ENCODE measurements around the gene ANLN.
"Not testable (repeated sequence)": the region's sequence is repeated elsewhere in the genome, so short reads cannot be mapped to it uniquely, and the experiment has no call there.

ANLN gene

GRCh38 chr7:36372156-36372555, 17.5 kb upstream of the ANLN start:
- no peak for DNase-seq (ENCODE audit: low read depth, low spot score)

DNA sequence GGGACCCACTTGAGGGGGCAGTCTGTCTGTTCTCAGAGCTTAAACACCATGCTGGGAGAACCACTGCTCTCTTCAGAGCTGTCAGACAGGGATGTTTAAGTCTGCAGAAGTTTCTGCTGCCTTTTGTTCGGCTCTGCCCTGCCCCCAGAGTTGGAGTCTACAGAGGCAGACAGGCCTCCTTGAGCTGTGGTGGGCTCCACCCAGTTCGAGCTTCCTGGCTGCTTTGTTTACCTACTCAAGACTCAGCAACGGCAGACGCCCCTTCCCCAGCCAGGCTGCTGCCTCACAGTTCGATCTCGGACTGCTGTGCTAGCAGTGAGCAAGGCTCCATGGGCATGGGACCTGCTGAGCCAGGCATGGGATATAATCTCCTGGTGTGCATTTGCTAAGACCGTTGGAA, 11.1 kb upstream of the ANLN start:
- not testable (repeated sequence) for DNase-seq (ENCODE audit: low read depth, low spot score)

GRCh38 chr7:36379831-36380504, 9.7 kb upstream of the ANLN start:
- DNase-seq (ENCODE audit: low read depth, low spot score): no peak

DNA sequence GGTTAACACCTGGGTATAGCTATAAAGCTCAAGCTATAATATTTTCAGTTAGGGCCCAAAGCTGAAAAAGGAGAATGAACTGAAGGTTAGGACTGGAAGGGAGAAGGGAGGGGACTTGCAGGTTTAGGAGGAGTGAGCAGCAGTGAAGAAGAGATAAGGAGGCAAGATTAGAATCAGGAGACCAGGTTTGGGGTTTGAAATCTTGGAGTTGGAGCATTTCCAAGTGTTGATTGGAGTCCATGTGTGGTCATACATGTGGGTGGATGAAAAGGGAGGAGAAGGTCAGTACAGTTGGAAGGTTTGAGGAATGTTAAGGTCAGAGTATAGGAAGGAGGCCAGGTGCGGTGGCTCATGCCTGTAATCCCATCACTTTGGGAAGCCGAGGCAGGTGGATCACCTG, 8.6 kb upstream of the ANLN start:
- DNase-seq (ENCODE audit: low read depth, low spot score): no peak

DNA sequence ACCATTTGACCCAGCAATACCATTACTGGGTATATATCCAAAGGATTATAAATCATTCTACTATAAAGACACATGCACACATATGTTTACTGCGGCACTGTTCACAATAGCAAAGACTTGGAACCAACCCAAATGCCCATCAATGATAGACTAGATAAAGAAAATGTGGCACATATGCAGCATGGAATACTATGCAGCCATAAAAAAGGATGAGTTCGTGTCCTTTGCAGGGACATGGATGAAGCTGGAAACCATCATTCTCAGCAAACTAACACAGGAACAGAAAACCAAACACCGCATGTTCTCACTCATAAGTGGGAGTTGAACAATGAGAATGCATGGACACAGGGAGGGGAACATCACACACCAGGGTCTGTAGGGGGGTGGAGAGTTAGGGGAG, 6.4 kb upstream of the ANLN start:
- not testable (repeated sequence) for DNase-seq (ENCODE audit: low read depth, low spot score)

GRCh38 chr7:36385646-36386045, 4.0 kb upstream of the ANLN start:
- not testable (repeated sequence) for DNase-seq (ENCODE audit: low read depth, low spot score)

DNA sequence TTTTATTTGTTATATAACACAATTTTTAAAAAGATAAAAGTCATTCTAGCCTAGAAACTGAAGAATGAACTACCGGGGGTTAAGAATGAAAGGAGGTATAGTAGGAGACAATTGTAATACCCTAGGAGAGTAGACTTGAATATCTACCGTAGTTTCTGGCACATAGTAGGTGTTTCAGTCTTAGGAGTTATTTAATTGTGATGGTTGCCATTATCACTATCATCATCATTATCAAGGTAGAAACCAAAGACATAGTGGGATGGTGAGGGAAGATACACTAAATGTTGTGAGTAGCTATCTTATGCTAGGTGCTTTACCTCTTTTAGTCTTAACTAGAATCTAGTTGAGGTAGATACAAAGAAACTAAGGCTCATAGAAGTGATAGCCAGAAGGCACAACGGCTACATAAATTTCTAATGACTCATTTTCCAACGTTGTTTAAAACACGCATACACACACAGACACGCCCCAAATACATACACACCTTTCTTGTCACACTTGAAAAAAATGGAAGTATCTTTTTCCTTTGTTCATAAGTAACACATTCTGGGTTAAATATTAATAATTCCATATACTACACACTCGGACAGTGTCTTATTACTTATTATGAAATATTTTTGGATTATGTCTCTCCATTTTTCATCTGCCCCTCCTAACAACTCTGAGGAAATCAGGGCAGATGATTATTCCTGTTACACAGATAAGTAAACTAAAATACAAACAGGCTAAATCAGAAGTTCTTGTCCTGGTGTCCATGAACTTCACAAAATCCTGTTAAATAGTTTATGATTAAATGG, 2.0 kb upstream of the ANLN start:
- no peak for DNase-seq (ENCODE audit: low read depth, low spot score)

GRCh38 chr7:36388423-36388822, 1.2 kb upstream of the ANLN start:
- no peak for DNase-seq (ENCODE audit: low read depth, low spot score)

- DNase-seq (ENCODE audit: low read depth, low spot score): peak; percentile 55
Observed at GRCh38 chr7:36390199-36391090, 783 bp downstream of the ANLN start.

GRCh38 chr7:36391436-36392198, 2.0 kb downstream of the ANLN start:
- no peak for DNase-seq (ENCODE audit: low read depth, low spot score)

GRCh38 chr7:36393826-36394225, 4.2 kb downstream of the ANLN start:
- no peak for DNase-seq (ENCODE audit: low read depth, low spot score)

DNA sequence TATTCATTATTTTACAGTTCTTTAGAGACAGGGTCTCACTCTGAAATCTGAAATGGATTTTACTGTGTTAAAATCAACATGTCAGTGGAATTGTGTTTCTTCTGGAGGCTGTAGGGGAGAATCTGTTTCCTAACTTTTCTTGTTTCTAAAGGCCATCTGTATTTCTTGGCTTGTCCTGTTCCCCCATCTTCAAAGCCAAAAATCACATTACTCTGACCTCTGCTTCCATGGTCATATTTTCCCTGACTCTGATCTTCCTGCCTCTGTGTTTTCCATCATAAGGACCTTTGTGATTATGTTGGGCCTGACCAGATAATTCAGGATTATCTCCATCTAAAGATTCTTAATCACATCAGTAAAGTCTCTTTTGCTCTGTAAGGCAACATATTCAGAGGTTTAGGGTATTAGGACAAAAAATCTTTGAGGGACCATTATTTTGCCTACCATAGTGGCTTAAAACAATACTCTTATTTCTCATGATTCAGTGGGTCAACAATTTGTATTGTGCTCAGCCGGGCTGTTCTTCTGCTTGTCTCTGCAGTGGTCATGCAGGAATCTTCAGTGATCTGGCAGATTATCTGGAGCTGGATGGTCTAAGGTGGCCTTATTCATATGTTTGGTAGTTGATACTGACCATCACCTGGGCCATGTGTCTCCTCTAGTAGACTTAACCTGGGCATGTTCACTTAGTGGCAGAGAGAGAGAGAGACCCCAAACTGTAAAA, 5.7 kb downstream of the ANLN start:
- DNase-seq (ENCODE audit: low read depth, low spot score): no peak

GRCh38 chr7:36396150-36396549, 6.5 kb downstream of the ANLN start:
- no peak for DNase-seq (ENCODE audit: low read depth, low spot score)

DNA sequence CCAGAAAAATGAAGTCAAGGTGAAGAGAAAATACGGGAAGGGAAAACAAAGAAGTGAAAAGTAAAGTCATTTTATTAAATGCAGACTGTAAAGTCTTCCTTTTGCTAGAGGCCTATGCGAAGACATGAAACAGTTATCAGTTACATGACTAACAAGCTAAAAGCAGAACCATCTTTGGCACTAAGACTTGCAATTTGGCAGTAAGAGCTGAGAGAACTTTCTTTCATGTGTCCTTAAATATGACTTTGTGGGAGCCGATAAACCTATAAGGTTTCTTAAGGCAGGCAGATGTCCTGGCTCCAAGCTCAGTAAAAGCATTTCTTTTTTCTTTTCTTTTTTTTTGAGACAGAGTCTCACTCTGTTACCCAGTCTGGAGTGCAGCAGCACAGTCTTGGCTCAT, 10.4 kb downstream of the ANLN start:
- DNase-seq (ENCODE audit: low read depth, low spot score): no peak

- DNase-seq (ENCODE audit: low read depth, low spot score): no peak
Observed at GRCh38 chr7:36400606-36401005, 10.9 kb downstream of the ANLN start.

GRCh38 chr7:36403452-36403851, 13.8 kb downstream of the ANLN start:
- no peak for DNase-seq (ENCODE audit: low read depth, low spot score)

- no peak for DNase-seq (ENCODE audit: low read depth, low spot score)
Observed at GRCh38 chr7:36404639-36405408, 15.2 kb downstream of the ANLN start.

DNA sequence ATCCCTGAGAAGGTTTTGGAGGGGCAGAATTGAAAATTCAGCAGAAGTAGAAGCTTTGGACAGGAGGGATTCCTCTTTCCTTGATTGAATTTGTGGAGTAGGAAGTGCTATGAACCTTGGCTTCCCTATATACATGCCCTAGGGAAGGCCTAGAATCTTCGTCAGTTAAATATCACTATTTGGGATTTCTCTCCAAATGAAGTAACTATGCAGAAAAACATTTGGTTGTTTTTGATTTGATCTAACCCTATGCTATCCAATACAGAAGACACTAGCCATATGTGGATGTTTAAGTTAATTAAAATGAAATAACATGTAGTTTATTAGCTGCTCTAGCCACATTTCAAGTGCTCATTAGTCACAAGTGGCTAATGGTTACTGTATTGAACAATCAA, 15.7 kb downstream of the ANLN start:
- no peak for DNase-seq (ENCODE audit: low read depth, low spot score)

GRCh38 chr7:36406156-36406555, 16.5 kb downstream of the ANLN start:
- no peak for DNase-seq (ENCODE audit: low read depth, low spot score)

All from smooth muscle cell of the brain vasculature (primary cell).